Limb (tissue), 2 donors: Measurements from ENCODE around the gene ALPG.
"Not testable (repeated sequence)": the region's sequence is repeated elsewhere in the genome, so short reads cannot be mapped to it uniquely, and the experiment has no call there.

Experiments
- DNase-seq, 2 donors: peaks; one replicate each; pipeline ENCODE4 v3.0.0-alpha.2; 2016; ENCODE audit errors: extremely low spot score in 2 of 2

Gene ALPG

GRCh38 chr2:232440220-232441018, 33.8 kb downstream of the ALPG start:
- DNase-seq: peak; percentile 52 to 91

GRCh38 chr2:232441147-232441651, 34.6 kb downstream of the ALPG start:
- no peak for DNase-seq

GRCh38 chr2:232441922-232442321, 35.3 kb downstream of the ALPG start:
- not testable (repeated sequence) for DNase-seq

GRCh38 chr2:232442431-232442830, 35.8 kb downstream of the ALPG start:
- DNase-seq: peak in 1 of 2 donors; percentile 28

GRCh38 chr2:232443047-232443446, 36.4 kb downstream of the ALPG start:
- DNase-seq: not testable (repeated sequence)

GRCh38 chr2:232443669-232444408, 37.2 kb downstream of the ALPG start:
- peak in 1 of 2 donors; percentile 23 for DNase-seq

DNA sequence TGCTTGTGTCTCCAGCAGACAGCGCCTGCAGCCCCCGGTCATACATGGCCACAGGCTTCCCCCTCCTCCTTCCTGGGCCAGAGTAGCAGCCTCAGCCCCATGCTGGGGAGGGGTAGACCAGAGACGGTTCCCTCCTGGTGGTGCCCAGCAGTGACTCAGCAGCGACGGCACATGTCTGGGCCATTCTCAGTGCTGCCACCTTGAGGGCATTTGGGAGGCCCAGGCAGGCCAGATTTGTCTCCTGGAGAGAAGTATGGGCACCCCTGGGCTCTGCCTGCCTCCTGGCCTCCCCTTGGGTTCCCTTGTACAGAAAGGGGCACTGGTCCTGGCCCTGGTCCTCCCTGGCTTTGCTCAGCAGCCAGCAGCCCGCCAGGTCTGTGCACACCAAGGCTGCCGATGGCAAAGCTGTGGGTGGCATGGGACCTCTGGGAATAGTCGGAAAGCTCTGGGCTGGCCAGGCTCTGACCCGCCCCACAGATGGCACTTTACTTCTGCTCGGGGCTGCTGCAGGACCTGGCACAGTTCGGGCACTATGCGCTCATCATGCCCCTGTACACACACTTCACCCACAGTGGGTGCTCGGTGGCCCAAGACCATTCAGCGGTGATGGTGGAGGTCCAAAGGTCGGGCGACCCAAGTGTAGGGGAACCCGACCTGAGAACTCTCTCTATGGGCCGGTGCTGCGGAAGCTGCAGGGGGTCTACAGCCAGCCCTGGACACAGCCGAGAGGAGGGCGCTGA, 37.9 kb downstream of the ALPG start:
- peak in 1 of 2 donors; percentile 53 for DNase-seq

GRCh38 chr2:232445149-232445885, 38.7 kb downstream of the ALPG start:
- not testable (repeated sequence) for DNase-seq

- DNase-seq: peak in 1 of 2 donors; percentile 36
Observed at GRCh38 chr2:232446266-232446777, 39.7 kb downstream of the ALPG start.

DNA sequence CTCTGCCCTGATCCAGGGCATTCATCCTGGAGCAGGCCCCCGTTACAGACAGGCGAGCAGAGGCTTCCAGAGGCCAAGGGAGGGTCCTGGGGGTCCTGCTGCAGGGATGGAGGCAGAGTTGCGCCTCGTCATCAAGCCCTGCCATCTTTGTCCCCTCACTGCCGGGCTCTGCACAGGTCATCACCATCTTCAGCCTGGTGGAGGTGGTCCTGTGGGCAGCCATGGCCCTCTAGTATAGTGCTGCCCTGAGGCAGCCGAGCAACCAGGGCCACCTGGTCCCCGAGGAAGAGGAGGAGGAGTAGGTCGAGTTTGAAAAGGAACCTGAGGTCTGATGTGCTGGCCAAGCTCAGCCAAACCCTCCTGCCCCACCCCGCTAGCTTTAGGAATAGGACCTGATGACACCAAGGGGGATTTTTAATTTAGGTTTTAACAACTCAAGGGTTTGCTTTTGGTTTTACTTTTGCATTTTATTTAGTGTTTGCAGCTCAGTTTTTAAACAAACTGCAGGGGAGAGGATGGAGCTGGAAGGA, 40.5 kb downstream of the ALPG start:
- DNase-seq: no peak

GRCh38 chr2:232447638-232448303, 41.1 kb downstream of the ALPG start:
- DNase-seq: peak in 1 of 2 donors; percentile 28

- no peak for DNase-seq
Observed at GRCh38 chr2:232448304-232448690, 41.7 kb downstream of the ALPG start.

DNA sequence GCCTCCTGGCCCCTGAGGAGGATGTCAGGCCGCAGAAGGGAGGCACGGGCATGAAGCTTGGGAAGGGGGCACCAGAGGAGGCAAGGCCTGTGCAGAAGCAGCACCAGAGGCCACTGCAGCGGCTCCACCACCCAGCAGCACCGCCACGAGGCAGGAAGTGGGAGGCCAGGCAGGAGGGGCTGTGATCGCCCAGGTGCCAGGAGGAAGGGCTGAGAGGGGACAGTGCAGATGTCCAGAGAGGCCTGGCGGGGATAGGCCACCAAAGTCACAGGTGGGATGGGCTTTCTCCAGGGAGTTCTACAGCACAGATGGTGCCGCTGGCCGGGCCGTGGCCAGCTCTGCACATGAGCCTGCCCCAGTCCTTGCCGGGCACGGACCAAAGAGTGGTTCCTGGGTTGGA, 43.3 kb downstream of the ALPG start:
- no peak for DNase-seq

GRCh38 chr2:232451645-232452044, 45.0 kb downstream of the ALPG start:
- DNase-seq: not testable (repeated sequence)

- peak in 1 of 2 donors; percentile 14 for DNase-seq
Observed at GRCh38 chr2:232454630-232455029, 48.0 kb downstream of the ALPG start.

- DNase-seq: peak in 1 of 2 donors; percentile 12
Observed at GRCh38 chr2:232455426-232456255, 49.0 kb downstream of the ALPG start, which contains the start of gene ALPI. Gene ALPI (plus strand): TSS chr2:232456153. CDS start chr2:232456200, 47 bp downstream.

DNA sequence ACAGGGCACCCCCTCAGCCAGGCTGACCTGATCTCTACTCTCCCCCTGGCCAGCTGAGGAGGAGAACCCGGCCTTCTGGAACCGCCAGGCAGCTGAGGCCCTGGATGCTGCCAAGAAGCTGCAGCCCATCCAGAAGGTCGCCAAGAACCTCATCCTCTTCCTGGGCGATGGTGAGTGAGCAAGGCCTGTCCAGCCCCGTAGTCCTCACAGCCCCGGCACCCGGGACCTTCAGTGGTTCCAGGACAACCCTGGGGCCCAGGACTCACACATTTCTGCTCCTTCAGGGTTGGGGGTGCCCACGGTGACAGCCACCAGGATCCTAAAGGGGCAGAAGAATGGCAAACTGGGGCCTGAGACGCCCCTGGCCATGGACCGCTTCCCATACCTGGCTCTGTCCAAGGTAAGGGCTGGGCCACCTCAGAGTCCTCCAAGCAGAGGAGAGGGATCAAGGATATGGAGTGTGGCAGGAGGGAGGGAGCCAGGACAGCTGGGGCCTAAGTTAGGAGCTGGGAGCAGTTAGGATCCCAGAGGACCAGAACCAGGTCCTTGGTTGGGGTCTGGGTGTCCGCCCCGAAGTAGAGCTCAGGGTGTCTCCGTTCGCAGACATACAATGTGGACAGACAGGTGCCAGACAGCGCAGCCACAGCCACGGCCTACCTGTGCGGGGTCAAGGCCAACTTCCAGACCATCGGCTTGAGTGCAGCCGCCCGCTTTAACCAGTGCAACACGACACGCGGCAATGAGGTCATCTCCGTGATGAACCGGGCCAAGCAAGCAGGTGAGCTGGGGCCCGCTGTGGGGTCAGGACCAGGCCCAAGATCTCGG, 49.9 kb downstream of the ALPG start:
- DNase-seq: peak in 1 of 2 donors; percentile 16
